SHP77 treated with DMSO at 0.1 percent for 48 hours (cell line): ENCODE data around the gene GLT6D1.
"Not testable (repeated sequence)": the region's sequence is repeated elsewhere in the genome, so short reads cannot be mapped to it uniquely, and the experiment has no call there.

ENCODE experiments used
- DNase-seq: peaks from one replicate; lab custom pipeline; 2025; lab: John Stamatoyannopoulos, UW

The GLT6D1 gene

GRCh38 chr9:135664801-135665794 lies 25.8 kb upstream of the GLT6D1 start:
- no peak for DNase-seq

GRCh38 chr9:135664266-135664665 lies 24.9 kb upstream of the GLT6D1 start:
- no peak for DNase-seq

- no peak for DNase-seq
These were observed 24.5 kb upstream of the GLT6D1 start for GRCh38 chr9:135663857-135664256.

GRCh38 chr9:135663451-135663770 lies 24.1 kb upstream of the GLT6D1 start:
- no peak for DNase-seq

GRCh38 chr9:135662758-135663450 lies 23.6 kb upstream of the GLT6D1 start, which contains the start of gene LCN9:
TSS of gene LCN9 (plus strand) at chr9:135663309. CDS start at chr9:135663322, 13 bp downstream.
- no peak for DNase-seq

GRCh38 chr9:135661816-135662560 lies 22.6 kb upstream of the GLT6D1 start:
- DNase-seq, result no peak

- no peak for DNase-seq
These were observed 21.1 kb upstream of the GLT6D1 start for GRCh38 chr9:135660407-135660806.

GRCh38 chr9:135659252-135659651 lies 19.9 kb upstream of the GLT6D1 start:
- DNase-seq, result no peak

- no peak for DNase-seq
These were observed 18.1 kb upstream of the GLT6D1 start for GRCh38 chr9:135657416-135657815.

- DNase-seq, result no peak
These were observed 16.0 kb upstream of the GLT6D1 start for GRCh38 chr9:135655317-135655716.

- DNase-seq, result no peak
These were observed 11.1 kb upstream of the GLT6D1 start for GRCh38 chr9:135650408-135650807.

GRCh38 chr9:135649508-135649907 lies 10.2 kb upstream of the GLT6D1 start:
- no peak for DNase-seq

GRCh38 chr9:135648494-135649410 lies 9.4 kb upstream of the GLT6D1 start:
- DNase-seq, result no peak

- no peak for DNase-seq
These were observed 8.5 kb upstream of the GLT6D1 start for GRCh38 chr9:135647884-135648283.

- DNase-seq, result no peak
These were observed 5.4 kb upstream of the GLT6D1 start for GRCh38 chr9:135644631-135645218.

GRCh38 chr9:135641745-135642144 lies 2.4 kb upstream of the GLT6D1 start:
- DNase-seq, result no peak

- DNase-seq, result no peak
These were observed 1.7 kb upstream of the GLT6D1 start for GRCh38 chr9:135641047-135641446.

GRCh38 chr9:135636930-135637530 lies 2.3 kb downstream of the GLT6D1 start:
- not testable (repeated sequence) for DNase-seq

GRCh38 chr9:135632841-135633240 lies 6.5 kb downstream of the GLT6D1 start:
- no peak for DNase-seq

GRCh38 chr9:135624282-135624681 lies 15.1 kb downstream of the GLT6D1 start:
- no peak for DNase-seq
